WTC11 (cell line): ENCODE results near the gene CFAP299. TPM values are rescaled to one million over a fixed set of nuclear protein-coding genes. Genes with fewer than 3 reads are reported as not detected.

Source experiments
- ATAC-seq: fragments of 200-7000 bp; cut with Tn5 transposase; 2 replicates; pipeline ENCODE4 v1.10.0; 2021; ENCODE audit warnings: mild to moderate bottlenecking, moderate library complexity
- CTCF ChIA-PET: fragments of 300-600 bp; sonication (Branson Sonifier 250); formaldehyde crosslinking; loops from one replicate; lab custom pipeline; 2021; ENCODE audit warnings: antibody characterized with exemption; lab: Charles Lee
- POLR2A ChIA-PET: fragments of 350-600 bp; sonication (Branson Sonifier 250); formaldehyde crosslinking; loops from one replicate; lab custom pipeline; 2021; ENCODE audit warnings: antibody characterized with exemption; lab: Charles Lee
- DNase-seq: peaks from one replicate; pipeline ENCODE4 v3.0.0; 2021; ENCODE audit warnings: low spot score
- H3K27ac Mint-ChIP-seq: 2 replicates; pipeline ENCODE4 v1.8.0; 2021; ENCODE audit warnings: mixed read lengths
- H3K27me3 Mint-ChIP-seq: 2 replicates; pipeline ENCODE4 v1.8.0; 2021; ENCODE audit warnings: low read depth, mild to moderate bottlenecking, moderate library complexity, mixed read lengths
- H3K36me3 Mint-ChIP-seq: 2 replicates; pipeline ENCODE4 v1.8.0; 2021; ENCODE audit warnings: mixed read lengths
- H3K4me1 Mint-ChIP-seq: 2 replicates; pipeline ENCODE4 v1.8.0; 2022; ENCODE audit warnings: mixed read lengths
- H3K4me3 Mint-ChIP-seq: 2 replicates; pipeline ENCODE4 v1.8.0; 2021; ENCODE audit warnings: mild to moderate bottlenecking, moderate library complexity, mixed read lengths
- H3K9me3 Mint-ChIP-seq: 2 replicates; pipeline ENCODE4 v1.8.0; 2021; ENCODE audit warnings: mixed read lengths
- ATF1 ChIP-seq: sonication (generic); formaldehyde crosslinking; IDR thresholded peaks from 2 replicates; pipeline ENCODE4 v1.8.1; 2023; ENCODE audit warnings: mild to moderate bottlenecking, moderate library complexity, missing genetic modification reagents
- ATF6 ChIP-seq: sonication (generic); formaldehyde crosslinking; IDR thresholded peaks from 2 replicates; pipeline ENCODE4 v1.8.1; 2023; ENCODE audit warnings: mild to moderate bottlenecking, missing genetic modification reagents
- CDX4 ChIP-seq: fragments of 250-450 bp; sonication (Bioruptor Pico); IDR thresholded peaks from 2 replicates; pipeline ENCODE4 v1.9.0; 2021; ENCODE audit warnings: moderate library complexity, mild to moderate bottlenecking, inconsistent platforms, borderline replicate concordance
- CREM ChIP-seq: sonication (generic); formaldehyde crosslinking; IDR thresholded peaks from 2 replicates; pipeline ENCODE4 v1.8.1; 2022; ENCODE audit warnings: mild to moderate bottlenecking, missing genetic modification reagents, moderate library complexity
- CTCF ChIP-seq: fragments of 200-600 bp; IDR thresholded peaks from 2 replicates; pipeline ENCODE4 v1.8.0; 2022; ENCODE audit warnings: antibody characterized with exemption
- GRHL2 ChIP-seq: fragments of 250-450 bp; sonication (Bioruptor Pico); IDR thresholded peaks from 2 replicates; pipeline ENCODE4 v1.8.0; 2022; ENCODE audit warnings: mild to moderate bottlenecking, moderate library complexity; ENCODE audit not compliant: insufficient replicate concordance, severe bottlenecking
- GTF2I ChIP-seq: fragments of 250-450 bp; sonication (Bioruptor Pico); conservative IDR thresholded peaks from 2 replicates; pipeline ENCODE4 v1.4.0; 2021; ENCODE audit warnings: mild to moderate bottlenecking
- HMGA2 ChIP-seq: fragments of 250-450 bp; sonication (Bioruptor Pico); IDR thresholded peaks from 2 replicates; pipeline ENCODE4 v1.4.0; 2021; ENCODE audit warnings: mild to moderate bottlenecking, moderate library complexity
- NFE2L1 ChIP-seq: sonication (generic); formaldehyde crosslinking; IDR thresholded peaks from 2 replicates; pipeline ENCODE4 v1.8.1; 2023; ENCODE audit warnings: missing genetic modification reagents
- NR3C1 ChIP-seq: sonication (generic); formaldehyde crosslinking; conservative IDR thresholded peaks from 2 replicates; pipeline ENCODE4 v1.8.1; 2023; ENCODE audit warnings: low read depth, mild to moderate bottlenecking, missing genetic modification reagents
- ZNF219 ChIP-seq: sonication (generic); formaldehyde crosslinking; IDR thresholded peaks from 2 replicates; pipeline ENCODE4 v1.8.0; 2023; ENCODE audit warnings: missing genetic modification reagents, mild to moderate bottlenecking, borderline replicate concordance
- ZNF317 ChIP-seq: sonication (generic); formaldehyde crosslinking; IDR thresholded peaks from 2 replicates; pipeline ENCODE4 v1.8.1; 2023; ENCODE audit warnings: low read depth, mild to moderate bottlenecking, moderate library complexity, missing genetic modification reagents, borderline replicate concordance
- ZNF425 ChIP-seq: fragments of 250-450 bp; sonication (Bioruptor Pico); conservative IDR thresholded peaks from 2 replicates; pipeline ENCODE4 v1.9.0; 2021; ENCODE audit warnings: mild to moderate bottlenecking
- ZNF512 ChIP-seq: sonication (generic); formaldehyde crosslinking; IDR thresholded peaks from 2 replicates; pipeline ENCODE4 v1.8.1; 2022; ENCODE audit warnings: missing genetic modification reagents, borderline replicate concordance
- total RNA-seq: library from RNA; stranded (reverse); gene quantifications from 3 replicates; pipeline ENCODE4 v1.2.3, GENCODE V29; 2021
- TF ChIP-seq, protein P1 (sequence below): sonication (generic); formaldehyde crosslinking; IDR thresholded peaks from 2 replicates; pipeline ENCODE4 v1.8.0; 2022; ENCODE audit warnings: mild to moderate bottlenecking, missing genetic modification reagents
- TF ChIP-seq, protein P2 (sequence below): sonication (generic); formaldehyde crosslinking; conservative IDR thresholded peaks from 2 replicates; pipeline ENCODE4 v1.8.1; 2023; ENCODE audit warnings: mild to moderate bottlenecking, low read depth, missing genetic modification reagents, moderate library complexity
- TF ChIP-seq, protein P3 (sequence below): sonication (generic); formaldehyde crosslinking; conservative IDR thresholded peaks from 2 replicates; pipeline ENCODE4 v1.8.1; 2022; ENCODE audit warnings: mild to moderate bottlenecking, missing genetic modification reagents

Gene CFAP299
- total RNA-seq, 1 experiment from 2014 or later, result not detected

GRCh38 chr4:80926891-80927290 lies 591.4 kb downstream of the CFAP299 start:
- Mint-ChIP-seq H3K4me1 (no peaks in the 10 kb centered on the region), H3K4me3 (no peak overlapping the region), H3K9me3 (no peaks in the 10 kb centered on the region), H3K36me3 (no peaks in the 10 kb centered on the region), H3K27me3 (peaks cover 6% of the 10 kb centered on the region; the same call in 1 of the 2 replicates), H3K27ac (no peak overlapping the region)
- POLR2A ChIA-PET, result no interaction called here
- CTCF ChIA-PET, result interaction anchor here (0.8 kb wide), 1 partner anchor 63 kb away, joined by 3 read pairs; no protein-coding TSS in a partner anchor
- DNase-seq, result no peak
- ATAC-seq, result no peak
- TF ChIP-seq, protein P1, sequence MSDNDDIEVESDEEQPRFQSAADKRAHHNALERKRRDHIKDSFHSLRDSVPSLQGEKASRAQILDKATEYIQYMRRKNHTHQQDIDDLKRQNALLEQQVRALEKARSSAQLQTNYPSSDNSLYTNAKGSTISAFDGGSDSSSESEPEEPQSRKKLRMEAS, result no peak
- TF ChIP-seq CDX4 (CRISPR knock-in tag), result no peak
- no peak for TF ChIP-seq ATF1
- no peak for TF ChIP-seq CREM (CRISPR knock-in tag)
- no peak for TF ChIP-seq ZNF317
- TF ChIP-seq NFE2L1 (CRISPR knock-in tag), result no peak
- TF ChIP-seq HMGA2 (CRISPR knock-in tag), result no peak
- no peak for TF ChIP-seq ZNF425 (CRISPR knock-in tag)
- TF ChIP-seq, protein P2, sequence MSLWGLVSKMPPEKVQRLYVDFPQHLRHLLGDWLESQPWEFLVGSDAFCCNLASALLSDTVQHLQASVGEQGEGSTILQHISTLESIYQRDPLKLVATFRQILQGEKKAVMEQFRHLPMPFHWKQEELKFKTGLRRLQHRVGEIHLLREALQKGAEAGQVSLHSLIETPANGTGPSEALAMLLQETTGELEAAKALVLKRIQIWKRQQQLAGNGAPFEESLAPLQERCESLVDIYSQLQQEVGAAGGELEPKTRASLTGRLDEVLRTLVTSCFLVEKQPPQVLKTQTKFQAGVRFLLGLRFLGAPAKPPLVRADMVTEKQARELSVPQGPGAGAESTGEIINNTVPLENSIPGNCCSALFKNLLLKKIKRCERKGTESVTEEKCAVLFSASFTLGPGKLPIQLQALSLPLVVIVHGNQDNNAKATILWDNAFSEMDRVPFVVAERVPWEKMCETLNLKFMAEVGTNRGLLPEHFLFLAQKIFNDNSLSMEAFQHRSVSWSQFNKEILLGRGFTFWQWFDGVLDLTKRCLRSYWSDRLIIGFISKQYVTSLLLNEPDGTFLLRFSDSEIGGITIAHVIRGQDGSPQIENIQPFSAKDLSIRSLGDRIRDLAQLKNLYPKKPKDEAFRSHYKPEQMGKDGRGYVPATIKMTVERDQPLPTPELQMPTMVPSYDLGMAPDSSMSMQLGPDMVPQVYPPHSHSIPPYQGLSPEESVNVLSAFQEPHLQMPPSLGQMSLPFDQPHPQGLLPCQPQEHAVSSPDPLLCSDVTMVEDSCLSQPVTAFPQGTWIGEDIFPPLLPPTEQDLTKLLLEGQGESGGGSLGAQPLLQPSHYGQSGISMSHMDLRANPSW (CRISPR knock-in tag), result no peak
- no peak for TF ChIP-seq ZNF219 (CRISPR knock-in tag)
- no peak for TF ChIP-seq ATF6 (CRISPR knock-in tag)
- TF ChIP-seq GRHL2 (CRISPR knock-in tag), result no peak
- no peak for TF ChIP-seq CTCF
- TF ChIP-seq GTF2I (CRISPR knock-in tag), result no peak
- TF ChIP-seq, protein P3, sequence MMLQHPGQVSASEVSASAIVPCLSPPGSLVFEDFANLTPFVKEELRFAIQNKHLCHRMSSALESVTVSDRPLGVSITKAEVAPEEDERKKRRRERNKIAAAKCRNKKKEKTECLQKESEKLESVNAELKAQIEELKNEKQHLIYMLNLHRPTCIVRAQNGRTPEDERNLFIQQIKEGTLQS, result no peak
- TF ChIP-seq ZNF512 (CRISPR knock-in tag), result no peak
- no peak for TF ChIP-seq NR3C1 (CRISPR knock-in tag)
